DOHH2 (cell line): ENCODE results near the gene SCLY.

ENCODE experiments used
- H3F3A ChIP-seq: fragments of 200-600 bp; sonication (generic), shearing (Covaris generic); 2 replicates; pipeline ENCODE4 v1.6.0; 2016; ENCODE audit warnings: antibody characterized with exemption, mild to moderate bottlenecking; ENCODE audit not compliant: control insufficient read depth, insufficient read depth
- H3K27ac ChIP-seq: fragments of 200-600 bp; sonication (generic); 2 replicates; pipeline ENCODE4 v1.5.1; 2014; ENCODE audit warnings: low read depth, mild to moderate bottlenecking, low read length, moderate library complexity
- H3K27me3 ChIP-seq: fragments of 200-600 bp; sonication (generic); 2 replicates; pipeline ENCODE4 v1.6.1; 2014; ENCODE audit warnings: mild to moderate bottlenecking, low read length, mixed read lengths; ENCODE audit not compliant: control insufficient read depth
- H3K36me3 ChIP-seq: fragments of 200-600 bp; sonication (generic); 2 replicates; pipeline ENCODE4 v1.6.1; 2014; ENCODE audit warnings: mild to moderate bottlenecking, low read length, moderate library complexity, mixed read lengths; ENCODE audit not compliant: control insufficient read depth
- H3K4me1 ChIP-seq: fragments of 200-600 bp; sonication (generic); 2 replicates; pipeline ENCODE4 v1.6.1; 2014; ENCODE audit warnings: mild to moderate bottlenecking, low read length, mixed read lengths; ENCODE audit not compliant: control insufficient read depth
- H3K4me2 ChIP-seq: fragments of 200-600 bp; sonication (generic); 2 replicates; pipeline ENCODE4 v1.6.0; 2014; ENCODE audit warnings: mild to moderate bottlenecking, low read length, moderate library complexity
- H3K4me3 ChIP-seq: fragments of 200-600 bp; sonication (generic); 2 replicates; pipeline ENCODE4 v1.5.1; 2014; ENCODE audit warnings: mild to moderate bottlenecking, low read length, mixed read lengths
- H3K79me2 ChIP-seq: fragments of 200-600 bp; sonication (generic); 2 replicates; pipeline ENCODE4 v1.6.1; 2014; ENCODE audit warnings: mild to moderate bottlenecking, low read length, mixed read lengths; ENCODE audit not compliant: control insufficient read depth
- H3K9me2 ChIP-seq: fragments of 200-600 bp; sonication (generic); replicated peaks from 2 replicates; pipeline ENCODE4 v1.6.1; 2014; ENCODE audit warnings: mild to moderate bottlenecking, low read length, mixed read lengths; ENCODE audit not compliant: control insufficient read depth
- H3K9me3 ChIP-seq: fragments of 200-600 bp; sonication (generic); 2 replicates; pipeline ENCODE4 v1.6.1; 2014; ENCODE audit warnings: antibody characterized with exemption, low read length, mixed read lengths; ENCODE audit not compliant: control insufficient read depth, insufficient read depth
- H4K20me1 ChIP-seq: fragments of 200-600 bp; sonication (generic); 2 replicates; pipeline ENCODE4 v1.6.0; 2014; ENCODE audit warnings: low read depth, mild to moderate bottlenecking, antibody characterized with exemption, low read length, moderate library complexity; ENCODE audit not compliant: control insufficient read depth, insufficient read depth
- CTCF ChIP-seq: fragments of 200-600 bp; sonication (generic); IDR thresholded peaks from one replicate; pipeline ENCODE4 v1.5.1; 2014; ENCODE audit warnings: antibody characterized with exemption, mild to moderate bottlenecking, low read depth, low read length; ENCODE audit not compliant: poor library complexity, severe bottlenecking
- EZH2phosphoT487 ChIP-seq: fragments of 200-600 bp; sonication (generic); IDR thresholded peaks from 2 replicates; pipeline ENCODE4 v1.6.1; 2017; ENCODE audit warnings: borderline replicate concordance, mild to moderate bottlenecking, antibody characterized with exemption, low read length, moderate library complexity, mixed read lengths

The SCLY gene

DNA sequence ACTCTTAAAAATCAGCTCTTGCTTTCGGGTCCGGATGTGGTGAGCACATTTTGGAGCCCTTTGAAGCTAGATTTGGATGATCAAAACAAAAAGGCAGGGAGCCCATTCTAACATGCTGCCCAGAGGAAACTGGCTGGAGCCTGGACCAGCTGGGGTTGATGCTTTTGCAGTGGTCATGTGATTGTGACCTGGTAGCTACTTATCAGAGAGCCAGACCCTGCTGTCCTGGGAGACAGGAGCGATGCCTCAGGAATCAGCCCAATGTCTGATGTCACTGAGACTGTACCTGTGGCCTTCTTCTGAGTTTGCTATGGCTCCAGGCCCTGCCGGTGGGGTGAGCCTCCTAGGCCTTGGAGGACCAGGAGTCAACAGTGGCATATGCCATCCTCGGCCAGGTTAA lies 18.7 kb upstream of the SCLY start:
- no peaks in the 10 kb centered on the region for H3K27me3 ChIP-seq
- no peaks in the 10 kb centered on the region for H3K79me2 ChIP-seq
- H3K9me3 ChIP-seq = no peaks in the 10 kb centered on the region
- H3K4me1 ChIP-seq = no peaks in the 10 kb centered on the region
- no peaks in the 10 kb centered on the region for H3F3A ChIP-seq
- no peak overlapping the region for H3K27ac ChIP-seq
- no peaks in the 10 kb centered on the region for H3K9me2 ChIP-seq
- no peak overlapping the region for H3K4me2 ChIP-seq
- no peaks in the 10 kb centered on the region for H4K20me1 ChIP-seq
- no peak overlapping the region for H3K4me3 ChIP-seq
- TF ChIP-seq CTCF = no peak
- no peak for TF ChIP-seq EZH2phosphoT487
- H3K36me3 ChIP-seq = no peaks in the 10 kb centered on the region

- H3K27me3 ChIP-seq = no peaks in the 10 kb centered on the region
- no peaks in the 10 kb centered on the region for H4K20me1 ChIP-seq
- H3K9me3 ChIP-seq = no peaks in the 10 kb centered on the region
- no peak overlapping the region for H3K4me3 ChIP-seq
- H3K36me3 ChIP-seq = no peaks in the 10 kb centered on the region
- no peak overlapping the region for H3K4me2 ChIP-seq
- TF ChIP-seq CTCF (no peak), EZH2phosphoT487 (no peak)
- H3K79me2 ChIP-seq = no peaks in the 10 kb centered on the region
- H3K4me1 ChIP-seq = no peaks in the 10 kb centered on the region
- no peaks in the 10 kb centered on the region for H3K9me2 ChIP-seq
- no peaks in the 10 kb centered on the region for H3F3A ChIP-seq
- H3K27ac ChIP-seq = no peak overlapping the region
These were observed 17.8 kb upstream of the SCLY start for GRCh38 chr2:238042849-238043584.

- Histone ChIP-seq H3K27me3 (no peaks in the 10 kb centered on the region), H3K4me3 (no peak overlapping the region), H3K27ac (no peak overlapping the region), H3K4me1 (no peaks in the 10 kb centered on the region), H3K9me3 (no peaks in the 10 kb centered on the region), H3K4me2 (no peak overlapping the region), H4K20me1 (no peaks in the 10 kb centered on the region), H3K79me2 (no peaks in the 10 kb centered on the region), H3K36me3 (no peaks in the 10 kb centered on the region), H3K9me2 (no peaks in the 10 kb centered on the region), H3F3A (no peaks in the 10 kb centered on the region)
- TF ChIP-seq EZH2phosphoT487 (no peak), CTCF (no peak)
These were observed 16.9 kb upstream of the SCLY start for GRCh38 chr2:238043851-238044250.
